Trophoblast cell (in vitro differentiated cells and primary cell): ENCODE results near the gene NFATC2.

Experiments
- DNase-seq, 2 donors: peaks; one replicate each; pipeline ENCODE4 v3.0.0-alpha.2; 2016
- H2AFZ ChIP-seq: 2 replicates; pipeline ENCODE4 v1.6.1; 2013; ENCODE audit warnings: low read length, moderate library complexity, mild to moderate bottlenecking; ENCODE audit not compliant: insufficient read depth, poor library complexity
- H2AK5ac ChIP-seq: 2 replicates; pipeline ENCODE4 v1.6.1; 2013; ENCODE audit warnings: mild to moderate bottlenecking, low read length
- H2BK120ac ChIP-seq: 2 replicates; pipeline ENCODE4 v1.6.1; 2013; ENCODE audit warnings: low read length, mild to moderate bottlenecking, moderate library complexity; ENCODE audit not compliant: insufficient read depth, poor library complexity
- H2BK12ac ChIP-seq: 2 replicates; pipeline ENCODE4 v1.6.1; 2013; ENCODE audit warnings: mild to moderate bottlenecking, low read length, moderate library complexity
- H2BK5ac ChIP-seq: 2 replicates; pipeline ENCODE4 v1.6.1; 2013; ENCODE audit warnings: low read length, low read depth, moderate library complexity, mild to moderate bottlenecking; ENCODE audit not compliant: poor library complexity
- H3K14ac ChIP-seq: 2 replicates; pipeline ENCODE4 v1.6.1; 2013; ENCODE audit warnings: mild to moderate bottlenecking, low read length
- H3K18ac ChIP-seq: 2 replicates; pipeline ENCODE4 v1.6.1; 2013; ENCODE audit warnings: mild to moderate bottlenecking, low read length
- H3K23ac ChIP-seq: 2 replicates; pipeline ENCODE4 v1.6.1; 2013; ENCODE audit warnings: low read length
- H3K27ac ChIP-seq: 2 replicates; pipeline ENCODE4 v1.5.1; 2013; ENCODE audit warnings: low read depth, mild to moderate bottlenecking, inconsistent platforms, low read length, moderate library complexity
- H3K27me3 ChIP-seq: 2 replicates; pipeline ENCODE4 v1.6.1; 2013; ENCODE audit warnings: inconsistent platforms, mild to moderate bottlenecking, low read length, moderate library complexity; ENCODE audit not compliant: insufficient read depth
- H3K36me3 ChIP-seq, 2 experiments: 1 replicate in 1 of 2; 2 replicates in 1 of 2; pipeline ENCODE4 v1.6.1; 2013; ENCODE audit warnings: low read length in 2 of 2, mild to moderate bottlenecking in 2 of 2, moderate library complexity in 1 of 2; ENCODE audit not compliant: insufficient read depth in 2 of 2, control insufficient read depth in 1 of 2
- H3K4ac ChIP-seq: 2 replicates; pipeline ENCODE4 v1.6.1; 2013; ENCODE audit warnings: low read depth, mild to moderate bottlenecking, low read length, moderate library complexity
- H3K4me1 ChIP-seq, 2 experiments: 1 replicate in 1 of 2; 2 replicates in 1 of 2; pipeline ENCODE4 v1.6.1; 2013; ENCODE audit warnings: low read length in 2 of 2, mild to moderate bottlenecking in 2 of 2, moderate library complexity in 1 of 2; ENCODE audit not compliant: insufficient read depth in 2 of 2, control insufficient read depth in 1 of 2
- H3K4me2 ChIP-seq: 2 replicates; pipeline ENCODE4 v1.6.1; 2013; ENCODE audit warnings: inconsistent platforms, mild to moderate bottlenecking, low read length, moderate library complexity
- H3K4me3 ChIP-seq: 2 replicates; pipeline ENCODE4 v1.5.1; 2013; ENCODE audit warnings: mild to moderate bottlenecking, low read depth, low read length, inconsistent platforms
- H3K79me1 ChIP-seq: one replicate; pipeline ENCODE4 v1.6.1; 2013; ENCODE audit warnings: low read length
- H3K79me2 ChIP-seq: 2 replicates; pipeline ENCODE4 v1.6.1; 2013; ENCODE audit warnings: low read length, mild to moderate bottlenecking; ENCODE audit not compliant: control insufficient read depth, insufficient read depth, poor library complexity
- H3K9ac ChIP-seq: 2 replicates; pipeline ENCODE4 v1.6.1; 2013; ENCODE audit warnings: mild to moderate bottlenecking, low read length
- H3K9me3 ChIP-seq: 2 replicates; pipeline ENCODE4 v1.6.1; 2013; ENCODE audit warnings: low read depth, mild to moderate bottlenecking, control low read depth, inconsistent platforms, low read length; ENCODE audit not compliant: insufficient read depth
- H4K12ac ChIP-seq: 2 replicates; pipeline ENCODE4 v1.6.1; 2013; ENCODE audit warnings: low read depth, mild to moderate bottlenecking, low read length, moderate library complexity
- H4K8ac ChIP-seq: 2 replicates; pipeline ENCODE4 v1.6.1; 2013; ENCODE audit warnings: low read depth, mild to moderate bottlenecking, low read length, moderate library complexity
- H4K91ac ChIP-seq: one replicate; pipeline ENCODE4 v1.6.1; 2013; ENCODE audit warnings: low read depth, mild to moderate bottlenecking, low read length, moderate library complexity
- WGBS: extraction: QIAGEN DNeasy Blood & Tissue Kit; methylation state at CpG from one replicate; pipeline ENCODE4 v1.1.7; 2013; ENCODE audit warnings: missing lambda C conversion rate; ENCODE audit not compliant: insufficient read length, insufficient coverage; ENCODE audit errors: extremely low coverage; 5-methylcytosine and 5-hydroxymethylcytosine counted together

Gene NFATC2

GRCh38 chr20:51447765-51448148 is 94.8 kb downstream of the NFATC2 start:
- Histone ChIP-seq H3K27me3 (no peaks in the 10 kb centered on the region), H3K4me1 (peaks cover 32 to 33% of the 10 kb centered on the region in 2 experiments), H2AK5ac (peak overlapping the region; percentile 24), H4K91ac (peak overlapping the region; percentile 91), H2BK12ac (peak overlapping the region; percentile 15), H3K23ac (no peak overlapping the region), H3K18ac (peak overlapping the region; percentile 84), H3K27ac (peak overlapping the region; percentile 90), H2BK120ac (peak overlapping the region; percentile 53), H3K9me3 (no peaks in the 10 kb centered on the region), H3K36me3 (peaks cover 0 to 7% of the 10 kb centered on the region in 2 experiments), H4K8ac (peak overlapping the region; percentile 28), H3K4ac (peak overlapping the region; percentile 30), H2AFZ (no peak overlapping the region), H2BK5ac (peak overlapping the region; percentile 94), H3K14ac (peak overlapping the region; percentile 10), H3K4me2 (no peak overlapping the region), H3K9ac (no peak overlapping the region), H3K4me3 (no peak overlapping the region), H3K79me2 (peaks cover 8% of the 10 kb centered on the region), H4K12ac (no peak overlapping the region), H3K79me1 (peaks cover 52% of the 10 kb centered on the region)
- DNase-seq = no peak
- WGBS = no CpG with 5 or more reads among the region's 5 CpGs

- no peak overlapping the region for H3K4ac ChIP-seq
- peak overlapping the region; percentile 90 for H3K27ac ChIP-seq
- DNase-seq = peak; percentile 86 to 89
- H3K4me1 ChIP-seq = peaks cover 32 to 33% of the 10 kb centered on the region in 2 experiments
- H4K91ac ChIP-seq = peak overlapping the region; percentile 67
- H2AFZ ChIP-seq = no peak overlapping the region
- H2BK5ac ChIP-seq = peak overlapping the region; percentile 94
- H2AK5ac ChIP-seq = no peak overlapping the region
- no peaks in the 10 kb centered on the region for H3K9me3 ChIP-seq
- H3K23ac ChIP-seq = no peak overlapping the region
- peaks cover 0 to 1% of the 10 kb centered on the region in 2 experiments for H3K36me3 ChIP-seq
- no peak overlapping the region for H3K4me3 ChIP-seq
- H2BK120ac ChIP-seq = peak overlapping the region; percentile 48
- H3K14ac ChIP-seq = no peak overlapping the region
- H4K8ac ChIP-seq = peak overlapping the region; percentile 19
- no peak overlapping the region for H3K9ac ChIP-seq
- H2BK12ac ChIP-seq = no peak overlapping the region
- no peak overlapping the region for H3K18ac ChIP-seq
- H3K4me2 ChIP-seq = peak overlapping the region; percentile 35
- H3K27me3 ChIP-seq = no peaks in the 10 kb centered on the region
- peaks cover 53% of the 10 kb centered on the region for H3K79me1 ChIP-seq
- peaks cover 8% of the 10 kb centered on the region for H3K79me2 ChIP-seq
- H4K12ac ChIP-seq = no peak overlapping the region
- no CpG with 5 or more reads among the region's 14 CpGs for WGBS
Measured at GRCh38 chr20:51447097-51447764, 95.3 kb downstream of the NFATC2 start.

GRCh38 chr20:51446656-51447055 is 95.9 kb downstream of the NFATC2 start:
- H3K4me1 ChIP-seq = peaks cover 32 to 33% of the 10 kb centered on the region in 2 experiments
- peak overlapping the region; percentile 95 for H2BK5ac ChIP-seq
- H3K36me3 ChIP-seq = no peaks in the 10 kb centered on the region

GRCh38 chr20:51446230-51446629 is 96.3 kb downstream of the NFATC2 start:
- no CpG with 5 or more reads among the region's 2 CpGs for WGBS
- peaks cover 32% of the 10 kb centered on the region in 2 experiments for H3K4me1 ChIP-seq
- H3K27me3 ChIP-seq = no peaks in the 10 kb centered on the region
- H3K4me3 ChIP-seq = no peak overlapping the region
- peak overlapping the region; percentile 92 for H2BK120ac ChIP-seq
- peaks cover 8% of the 10 kb centered on the region for H3K79me2 ChIP-seq
- H3K36me3 ChIP-seq = no peaks in the 10 kb centered on the region
- peak overlapping the region; percentile 98 for H4K91ac ChIP-seq
- no peaks in the 10 kb centered on the region for H3K9me3 ChIP-seq
- peak overlapping the region; percentile 69 for H3K4ac ChIP-seq
- H2AFZ ChIP-seq = peak overlapping the region; percentile 24
- H3K4me2 ChIP-seq = peak overlapping the region; percentile 32
- H4K8ac ChIP-seq = peak overlapping the region; percentile 72
- H3K79me1 ChIP-seq = peaks cover 53% of the 10 kb centered on the region
- H3K14ac ChIP-seq = peak overlapping the region; percentile 73
- H2BK12ac ChIP-seq = peak overlapping the region; percentile 46
- H2AK5ac ChIP-seq = peak overlapping the region; percentile 91
- no peak for DNase-seq
- peak overlapping the region; percentile 20 for H3K9ac ChIP-seq
- no peak overlapping the region for H3K23ac ChIP-seq
- H3K18ac ChIP-seq = peak overlapping the region; percentile 62
- H2BK5ac ChIP-seq = peak overlapping the region; percentile 95
- peak overlapping the region; percentile 45 for H4K12ac ChIP-seq
- peak overlapping the region; percentile 90 for H3K27ac ChIP-seq

More at GRCh38 chr20:51446656-51447055, 95.9 kb downstream of the NFATC2 start:
- Histone ChIP-seq H3K14ac (no peak overlapping the region), H3K79me1 (peaks cover 53% of the 10 kb centered on the region), H3K27me3 (no peaks in the 10 kb centered on the region), H3K79me2 (peaks cover 8% of the 10 kb centered on the region), H3K9ac (no peak overlapping the region), H3K4ac (no peak overlapping the region), H3K23ac (no peak overlapping the region), H2BK12ac (no peak overlapping the region), H2BK120ac (peak overlapping the region; percentile 92), H4K91ac (peak overlapping the region; percentile 98), H2AK5ac (no peak overlapping the region), H4K12ac (no peak overlapping the region), H3K18ac (no peak overlapping the region), H3K4me2 (peak overlapping the region; percentile 32), H3K4me3 (no peak overlapping the region), H4K8ac (no peak overlapping the region), H2AFZ (no peak overlapping the region), H3K9me3 (no peaks in the 10 kb centered on the region), H3K27ac (peak overlapping the region; percentile 90)
- no CpG with 5 or more reads among the region's 10 CpGs for WGBS
- DNase-seq = peak; percentile 71 to 87
